ENCODE data around the gene C4orf36. TPM values are rescaled to one million over a fixed set of nuclear protein-coding genes. Genes with fewer than 3 reads are reported as not detected.

C4orf36 gene
- total RNA-seq, 2 experiments from 2014 or later, result not detected

GRCh38 chr4:86894455-86894854 is 2.2 kb upstream of the C4orf36 start:
- Histone ChIP-seq H3K4me1 (ENCODE audit: insufficient read depth, low read length) (peaks cover 9% of the 10 kb centered on the region), H3K4me3 (ENCODE audit: low read length) (no peak overlapping the region), H3K27ac (ENCODE audit: low read depth in 1 of 2, low read length in 2 of 2) (no peak overlapping the region), H3K9me3 (ENCODE audit: control insufficient read depth in 1 of 2, insufficient read depth in 1 of 2, low read length in 2 of 2) (no peaks in the 10 kb centered on the region), H3K36me3 (ENCODE audit: insufficient read depth, low read length) (no peaks in the 10 kb centered on the region), H3K27me3 (ENCODE audit: control insufficient read depth in 1 of 2, insufficient read depth in 2 of 2, low read length in 2 of 2) (peaks cover 2 to 13% of the 10 kb centered on the region in 2 experiments)
- no peak for ATAC-seq (ENCODE audit: poor library complexity)
- Mint-ChIP-seq H3K4me3 (no peak overlapping the region), H3K27ac (no peak overlapping the region), H3K36me3 (ENCODE audit: low read depth) (no peaks in the 10 kb centered on the region), H3K4me1 (ENCODE audit: low read depth) (peaks cover 3% of the 10 kb centered on the region), H3K27me3 (peaks cover 30% of the 10 kb centered on the region), H3K9me3 (no peaks in the 10 kb centered on the region)
- TF ChIP-seq CTCF (IDR thresholded peaks at IDR 0.05), result no peak
- CTCF ChIA-PET, result interaction anchor here (1.4 kb wide), 1 partner anchor 399 kb away, joined by 5 read pairs; no protein-coding TSS in a partner anchor
- no peak for DNase-seq
- POLR2A ChIA-PET, result interaction anchor here (0.7 kb wide), 1 partner anchor 39 kb away, joined by 3 read pairs; no protein-coding TSS in a partner anchor
- intact Hi-C loops (cut with DNase I, micrococcal nuclease), result loop anchor here in 1 of 2 experiments (10.0 kb wide), 1 partner anchor 1810 kb away; no protein-coding TSS in a partner anchor

GRCh38 chr4:86893136-86893535 is 914 bp upstream of the C4orf36 start:
- Mint-ChIP-seq H3K27me3 (peaks cover 33% of the 10 kb centered on the region), H3K9me3 (no peaks in the 10 kb centered on the region), H3K4me1 (ENCODE audit: low read depth) (peaks cover 3% of the 10 kb centered on the region), H3K4me3 (peak overlapping the region; percentile 84), H3K27ac (no peak overlapping the region), H3K36me3 (ENCODE audit: low read depth) (no peaks in the 10 kb centered on the region)
- ChIA-PET CTCF (interaction anchor here (1.2 kb wide), 1 partner anchor 394 kb away, joined by 4 read pairs; no protein-coding TSS in a partner anchor), POLR2A (no interaction called here)
- intact Hi-C loops (cut with DNase I, micrococcal nuclease), result loop anchor here in 1 of 2 experiments (10.0 kb wide), 1 partner anchor 1808 kb away; no protein-coding TSS in a partner anchor
- peaks cover 2 to 19% of the 10 kb centered on the region in 2 experiments for H3K27me3 ChIP-seq (ENCODE audit: control insufficient read depth in 1 of 2, insufficient read depth in 2 of 2, low read length in 2 of 2)
- no peak for TF ChIP-seq CTCF (IDR thresholded peaks at IDR 0.05)
- DNase-seq (no peak), ATAC-seq (ENCODE audit: poor library complexity) (no peak)
- H3K36me3 ChIP-seq (ENCODE audit: insufficient read depth, low read length), result no peaks in the 10 kb centered on the region
- no peak overlapping the region for H3K4me3 ChIP-seq (ENCODE audit: low read length)
- peaks cover 9% of the 10 kb centered on the region for H3K4me1 ChIP-seq (ENCODE audit: insufficient read depth, low read length)
- H3K27ac ChIP-seq (ENCODE audit: low read depth in 1 of 2, low read length in 2 of 2), result no peak overlapping the region
- no peaks in the 10 kb centered on the region for H3K9me3 ChIP-seq (ENCODE audit: control insufficient read depth in 1 of 2, insufficient read depth in 1 of 2, low read length in 2 of 2)

- ATAC-seq (ENCODE audit: poor library complexity) (peak; percentile 25), DNase-seq (no peak)
- Histone ChIP-seq H3K36me3 (ENCODE audit: insufficient read depth, low read length) (no peaks in the 10 kb centered on the region), H3K4me3 (ENCODE audit: low read length) (peak overlapping the region; percentile 55), H3K27me3 (ENCODE audit: control insufficient read depth in 1 of 2, insufficient read depth in 2 of 2, low read length in 2 of 2) (peaks cover 2 to 19% of the 10 kb centered on the region in 2 experiments), H3K9me3 (ENCODE audit: control insufficient read depth in 1 of 2, insufficient read depth in 1 of 2, low read length in 2 of 2) (no peaks in the 10 kb centered on the region), H3K4me1 (ENCODE audit: insufficient read depth, low read length) (peaks cover 9% of the 10 kb centered on the region), H3K27ac (ENCODE audit: low read depth in 1 of 2, low read length in 2 of 2) (no peak overlapping the region)
- no peak for TF ChIP-seq CTCF (IDR thresholded peaks at IDR 0.05)
- POLR2A ChIA-PET, result no interaction called here
- Mint-ChIP-seq H3K36me3 (ENCODE audit: low read depth) (no peaks in the 10 kb centered on the region), H3K27ac (no peak overlapping the region), H3K27me3 (peaks cover 33% of the 10 kb centered on the region), H3K4me3 (peak overlapping the region; percentile 84), H3K9me3 (no peaks in the 10 kb centered on the region), H3K4me1 (ENCODE audit: low read depth) (peaks cover 3% of the 10 kb centered on the region)
- intact Hi-C loops (cut with DNase I, micrococcal nuclease), result loop anchor here in 1 of 2 experiments (10.0 kb wide), 1 partner anchor 1808 kb away; no protein-coding TSS in a partner anchor
- CTCF ChIA-PET, result interaction anchor here (1.2 kb wide), 1 partner anchor 394 kb away, joined by 4 read pairs; no protein-coding TSS in a partner anchor
These were observed 376 bp upstream of the C4orf36 start for GRCh38 chr4:86892636-86892960.
